ENCODE results near the gene MECR. TPM values are rescaled to one million over a fixed set of nuclear protein-coding genes. Genes with fewer than 3 reads are reported as not detected.

MECR gene
- total RNA-seq, 1 donor from 2014 or later: 28.7 TPM

GRCh38 chr1:29266912-29267311 is 36.2 kb upstream of the MECR start:
- no peaks in the 10 kb centered on the region for H3K27me3 Mint-ChIP-seq
- H3K4me1 Mint-ChIP-seq (ENCODE audit: unreplicated experiment): peaks cover 23% of the 10 kb centered on the region
- H3K27ac Mint-ChIP-seq: peak overlapping the region; percentile 14
- H3K36me3 Mint-ChIP-seq: peaks cover 12% of the 10 kb centered on the region
- no peak overlapping the region for H3K4me3 Mint-ChIP-seq
- TF ChIP-seq CTCF (conservative IDR thresholded peaks at IDR 0.05): no peak
- DNase-seq (ENCODE audit: extremely low spot score, unreplicated experiment): no peak
- no peaks in the 10 kb centered on the region for H3K9me3 Mint-ChIP-seq

- H3K27me3 Mint-ChIP-seq: no peaks in the 10 kb centered on the region
- DNase-seq (ENCODE audit: extremely low spot score, unreplicated experiment): no peak
- no peak overlapping the region for H3K4me3 Mint-ChIP-seq
- peaks cover 12% of the 10 kb centered on the region for H3K36me3 Mint-ChIP-seq
- peaks cover 13% of the 10 kb centered on the region for H3K4me1 Mint-ChIP-seq (ENCODE audit: unreplicated experiment)
- TF ChIP-seq CTCF (conservative IDR thresholded peaks at IDR 0.05): no peak
- no peak overlapping the region for H3K27ac Mint-ChIP-seq
- no peaks in the 10 kb centered on the region for H3K9me3 Mint-ChIP-seq
Observed at GRCh38 chr1:29264773-29265389, 34.1 kb upstream of the MECR start.

GRCh38 chr1:29260531-29260930 is 29.8 kb upstream of the MECR start:
- H3K36me3 Mint-ChIP-seq: peaks cover 10% of the 10 kb centered on the region
- no peaks in the 10 kb centered on the region for H3K9me3 Mint-ChIP-seq
- peaks cover 29% of the 10 kb centered on the region for H3K4me1 Mint-ChIP-seq (ENCODE audit: unreplicated experiment)
- no peak for TF ChIP-seq CTCF (conservative IDR thresholded peaks at IDR 0.05)
- no peak overlapping the region for H3K27ac Mint-ChIP-seq
- H3K27me3 Mint-ChIP-seq: no peaks in the 10 kb centered on the region
- no peak for DNase-seq (ENCODE audit: extremely low spot score, unreplicated experiment)
- peak overlapping the region; percentile 34 for H3K4me3 Mint-ChIP-seq

- Mint-ChIP-seq H3K4me1 (ENCODE audit: unreplicated experiment) (peaks cover 29% of the 10 kb centered on the region), H3K9me3 (no peaks in the 10 kb centered on the region), H3K27ac (peak overlapping the region; percentile 51), H3K4me3 (peak overlapping the region; percentile 63), H3K36me3 (peaks cover 10% of the 10 kb centered on the region), H3K27me3 (no peaks in the 10 kb centered on the region)
- DNase-seq (ENCODE audit: extremely low spot score, unreplicated experiment): no peak
- TF ChIP-seq CTCF (conservative IDR thresholded peaks at IDR 0.05): no peak
Observed at GRCh38 chr1:29259802-29260441, 29.2 kb upstream of the MECR start.

- peaks cover 32% of the 10 kb centered on the region for H3K4me1 Mint-ChIP-seq (ENCODE audit: unreplicated experiment)
- no peaks in the 10 kb centered on the region for H3K9me3 Mint-ChIP-seq
- H3K4me3 Mint-ChIP-seq: peak overlapping the region; percentile 67
- TF ChIP-seq CTCF (conservative IDR thresholded peaks at IDR 0.05): no peak
- DNase-seq (ENCODE audit: extremely low spot score, unreplicated experiment): no peak
- H3K36me3 Mint-ChIP-seq: peaks cover 7% of the 10 kb centered on the region
- no peaks in the 10 kb centered on the region for H3K27me3 Mint-ChIP-seq
- H3K27ac Mint-ChIP-seq: no peak overlapping the region
Observed at GRCh38 chr1:29258976-29259801, 28.5 kb upstream of the MECR start.

Measured in type B pancreatic cell (in vitro differentiated cells).